ENCODE results near the gene BARHL1.

The BARHL1 gene

GRCh38 chr9:132541870-132542830 is 40.3 kb upstream of the BARHL1 start:
- TF ChIP-seq ZFX (IDR thresholded peaks at IDR 0.05; ENCODE audit: borderline replicate concordance) = no peak
- no peak for TF ChIP-seq CTCF (IDR thresholded peaks at IDR 0.05)
- H3K27ac ChIP-seq = no peak overlapping the region

DNA sequence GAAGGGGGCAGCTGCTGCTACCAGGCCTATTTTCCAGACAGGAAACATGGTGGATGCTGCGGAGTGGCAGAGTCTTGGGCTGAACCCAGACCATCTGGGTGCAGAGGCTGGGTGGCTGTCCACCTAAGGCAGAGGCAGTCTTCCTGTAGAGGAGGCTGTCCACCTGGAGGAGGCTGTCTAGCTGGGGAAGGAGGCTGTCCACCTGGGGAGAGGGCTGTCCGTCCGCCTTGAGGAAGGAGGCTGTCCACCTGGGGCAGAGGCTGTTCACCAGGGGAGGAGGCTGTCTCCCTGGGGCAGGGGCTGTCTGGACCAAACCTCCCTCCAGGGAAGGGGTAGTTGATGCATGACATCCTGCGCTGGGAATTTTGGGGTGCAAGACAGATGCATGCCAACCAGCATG is 39.2 kb upstream of the BARHL1 start:
- H3K27ac ChIP-seq = no peak overlapping the region
- TF ChIP-seq CTCF (IDR thresholded peaks at IDR 0.05) = no peak
- TF ChIP-seq ZFX (IDR thresholded peaks at IDR 0.05; ENCODE audit: borderline replicate concordance) = no peak

DNA sequence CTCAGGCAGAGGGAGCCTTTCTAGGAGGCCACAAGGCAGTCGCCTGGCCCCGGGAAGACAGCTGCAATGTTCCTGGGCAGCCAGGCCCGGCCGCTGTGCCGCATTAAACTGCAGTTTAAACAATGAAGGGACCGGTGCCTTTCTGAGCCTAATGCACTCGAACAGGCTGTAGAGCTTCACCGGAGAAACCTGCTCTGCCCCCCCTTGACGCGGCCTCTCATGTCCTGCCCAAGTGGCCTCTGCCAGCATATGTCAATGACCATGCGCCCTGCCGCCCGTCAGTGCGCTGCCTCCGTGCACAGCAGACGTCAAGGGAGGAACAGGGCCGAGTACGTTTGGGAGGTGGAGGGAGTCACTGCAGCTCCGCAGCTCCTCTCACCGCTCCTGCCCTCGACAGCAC is 38.4 kb upstream of the BARHL1 start:
- TF ChIP-seq ZFX (IDR thresholded peaks at IDR 0.05; ENCODE audit: borderline replicate concordance) = no peak
- TF ChIP-seq CTCF (IDR thresholded peaks at IDR 0.05) = no peak
- no peak overlapping the region for H3K27ac ChIP-seq

GRCh38 chr9:132545578-132545977 is 36.8 kb upstream of the BARHL1 start:
- no peak overlapping the region for H3K27ac ChIP-seq
- no peak for TF ChIP-seq CTCF (IDR thresholded peaks at IDR 0.05)
- no peak for TF ChIP-seq ZFX (IDR thresholded peaks at IDR 0.05; ENCODE audit: borderline replicate concordance)

DNA sequence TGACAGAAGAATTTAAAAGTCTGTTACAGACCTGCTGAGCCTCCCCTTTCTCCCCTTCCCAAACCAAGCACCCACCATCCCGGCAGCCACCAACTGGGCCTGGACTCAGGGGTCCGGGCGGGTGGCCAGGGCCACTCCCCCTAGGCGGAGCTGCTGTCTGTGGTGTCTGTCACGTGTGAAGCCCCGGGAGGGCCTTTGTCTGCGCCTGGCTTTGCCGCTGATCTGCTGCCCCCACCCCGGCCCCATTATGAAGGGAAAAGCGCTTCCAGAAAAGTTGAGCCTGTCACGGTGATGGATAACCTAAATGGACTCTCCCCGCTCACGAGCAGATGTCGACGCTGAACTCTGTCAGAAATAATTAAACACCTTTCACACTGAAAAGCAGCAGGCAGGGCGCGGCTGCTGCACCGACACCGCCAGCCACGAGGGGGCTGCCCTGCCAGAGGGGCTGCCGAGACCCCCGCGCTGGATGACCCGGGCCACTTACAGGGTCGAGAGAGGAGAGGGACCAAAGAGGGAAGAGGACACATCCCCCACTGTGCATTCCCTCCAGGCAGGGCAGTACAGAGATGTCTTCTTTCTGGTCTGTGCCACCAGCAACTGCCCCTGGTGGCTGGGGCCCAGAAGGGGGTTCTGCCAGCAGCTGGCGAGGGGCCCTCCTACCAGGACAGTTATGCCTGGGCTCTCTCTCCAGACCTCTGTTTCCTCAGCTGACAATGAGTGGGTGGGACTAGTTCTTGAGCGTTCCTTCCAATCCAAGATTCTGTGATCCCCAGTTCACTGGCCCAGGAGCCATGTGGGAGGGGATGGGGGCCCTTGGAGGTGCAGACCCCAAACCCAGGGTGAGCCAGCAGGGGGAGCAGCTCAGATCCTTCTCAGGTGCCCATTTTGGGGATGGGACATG is 36.0 kb upstream of the BARHL1 start:
- no peak overlapping the region for H3K27ac ChIP-seq
- TF ChIP-seq ZFX (IDR thresholded peaks at IDR 0.05; ENCODE audit: borderline replicate concordance) = no peak
- peak; percentile 51 for TF ChIP-seq CTCF (IDR thresholded peaks at IDR 0.05)

- no peak overlapping the region for H3K27ac ChIP-seq
- no peak for TF ChIP-seq CTCF (IDR thresholded peaks at IDR 0.05)
- no peak for TF ChIP-seq ZFX (IDR thresholded peaks at IDR 0.05; ENCODE audit: borderline replicate concordance)
These were observed 35.4 kb upstream of the BARHL1 start for GRCh38 chr9:132547052-132547431.
